H1 (cell line): ENCODE results near the gene ABI3BP. TPM values are rescaled to one million over a fixed set of nuclear protein-coding genes. Genes with fewer than 3 reads are reported as not detected.

Experiments used
- CTCF ChIA-PET: fragments of 300-600 bp; sonication (Branson Sonifier 250); formaldehyde crosslinking; loops from one replicate; lab custom pipeline; 2021; ENCODE audit not compliant: partially characterized antibody; lab: Charles Lee
- POLR2A ChIA-PET: fragments of 300-600 bp; sonication (Branson Sonifier 250); formaldehyde crosslinking; loops from one replicate; lab custom pipeline; 2021; ENCODE audit warnings: inconsistent platforms; ENCODE audit not compliant: partially characterized antibody; lab: Charles Lee
- DNase-seq, 2 experiments: peaks; one replicate each; pipeline versions ENCODE4 v3.0.0 to v3.0.0-alpha.2; 2010 to 2022; ENCODE audit warnings: low spot score in 2 of 2, low read depth in 1 of 2, mixed read lengths in 1 of 2
- FAIRE-seq: peaks from 2 replicates; lab custom pipeline; 2011; peaks lifted over from hg19 to GRCh38; lab: Jason Lieb, UNC
- H2AFZ ChIP-seq: 2 replicates; pipeline ENCODE4 v1.8.1; 2012; ENCODE audit warnings: low read length, inconsistent platforms
- H2AK5ac ChIP-seq: 2 replicates; pipeline ENCODE4 v1.6.1; 2013; ENCODE audit warnings: low read depth, low read length
- H2BK120ac ChIP-seq: replicated peaks from 2 replicates; pipeline ENCODE3; 2013; ENCODE audit warnings: low read depth, low read length, inconsistent platforms
- H2BK12ac ChIP-seq: 2 replicates; pipeline ENCODE4 v1.6.1; 2013; ENCODE audit warnings: low read depth, low read length
- H2BK15ac ChIP-seq: 2 replicates; pipeline ENCODE4 v1.6.1; 2013; ENCODE audit warnings: low read length
- H2BK20ac ChIP-seq: 2 replicates; pipeline ENCODE4 v1.6.1; 2013; ENCODE audit warnings: low read length
- H2BK5ac ChIP-seq: 2 replicates; pipeline ENCODE4 v1.6.1; 2013; ENCODE audit warnings: low read depth, low read length
- H3K14ac ChIP-seq: 2 replicates; pipeline ENCODE4 v1.6.1; 2013; ENCODE audit warnings: inconsistent platforms; ENCODE audit not compliant: insufficient read length
- H3K18ac ChIP-seq: 2 replicates; pipeline ENCODE4 v1.6.1; 2013; ENCODE audit warnings: low read length; ENCODE audit errors: extremely low read depth
- H3K23ac ChIP-seq: 2 replicates; pipeline ENCODE4 v1.6.1; 2013; ENCODE audit warnings: inconsistent platforms; ENCODE audit not compliant: insufficient read length
- H3K23me2 ChIP-seq: 2 replicates; pipeline ENCODE4 v1.6.1; 2013; ENCODE audit warnings: low read depth, low read length
- H3K27ac ChIP-seq: 2 replicates; pipeline ENCODE4 v1.6.1; 2011; ENCODE audit warnings: low read depth, low read length, inconsistent platforms
- H3K27me3 ChIP-seq, 4 experiments: replicated peaks in 1 of 4; 1 replicate in 1 of 4; 2 replicates in 3 of 4; pipeline versions ENCODE4 v1.6.1 to v1.8.1; 2011 to 2013; ENCODE audit warnings: low read length in 3 of 4, mild to moderate bottlenecking in 3 of 4, inconsistent platforms in 2 of 4, mixed read lengths in 2 of 4, moderate library complexity in 1 of 4; ENCODE audit not compliant: control insufficient read depth in 3 of 4, insufficient read depth in 3 of 4; ENCODE audit errors: extremely low read depth in 1 of 4
- H3K36me3 ChIP-seq, 4 experiments: 2 replicates each; pipeline versions ENCODE4 v1.6.1 to v1.8.1; 2011 to 2013; ENCODE audit warnings: mild to moderate bottlenecking in 4 of 4, low read length in 3 of 4, moderate library complexity in 2 of 4, control low read depth in 1 of 4, inconsistent platforms in 1 of 4; ENCODE audit not compliant: insufficient read depth in 4 of 4, control insufficient read depth in 2 of 4
- H3K4ac ChIP-seq: replicated peaks from 2 replicates; pipeline ENCODE3; 2013; ENCODE audit warnings: low read length, low read depth, mixed read lengths, inconsistent platforms; ENCODE audit not compliant: insufficient read length
- H3K4me1 ChIP-seq, 4 experiments: replicated peaks in 1 of 4; 1 replicate in 1 of 4; 2 replicates in 3 of 4; pipeline versions ENCODE4 v1.6.1 to v1.8.1; 2011 to 2013; ENCODE audit warnings: low read length in 3 of 4, inconsistent platforms in 2 of 4, mixed read lengths in 1 of 4; ENCODE audit not compliant: insufficient read depth in 4 of 4, control insufficient read depth in 3 of 4
- H3K4me2 ChIP-seq, 2 experiments: 2 replicates each; pipeline versions ENCODE4 v1.6.1 to v1.8.1; 2011 to 2013; ENCODE audit warnings: low read depth in 2 of 2, low read length in 2 of 2, control low read depth in 1 of 2, inconsistent platforms in 1 of 2, mild to moderate bottlenecking in 1 of 2; ENCODE audit not compliant: insufficient read depth in 1 of 2
- H3K4me3 ChIP-seq, 4 experiments: fragments of 200-600, 300-600 bp in 1 of 4; sonication (generic), shearing (Covaris generic), sonication (Bioruptor Twin) in 1 of 4; 2 replicates each; pipeline versions ENCODE4 v1.5.1 to v1.8.1; 2011 to 2016; ENCODE audit warnings: low read length in 4 of 4, low read depth in 3 of 4, control low read depth in 2 of 4, inconsistent platforms in 2 of 4, mild to moderate bottlenecking in 2 of 4, mixed read lengths in 1 of 4, moderate library complexity in 1 of 4; ENCODE audit not compliant: insufficient read depth in 2 of 4; ENCODE audit errors: extremely low read depth in 1 of 4
- H3K56ac ChIP-seq: replicated peaks from 2 replicates; pipeline ENCODE3; 2013; ENCODE audit warnings: low read depth, mild to moderate bottlenecking, mixed read lengths, low read length, inconsistent platforms; ENCODE audit not compliant: insufficient read length
- H3K79me1 ChIP-seq: 2 replicates; pipeline ENCODE4 v1.6.1; 2013; ENCODE audit warnings: low read depth, low read length, control low read depth
- H3K79me2 ChIP-seq, 2 experiments: 2 replicates each; pipeline versions ENCODE4 v1.6.1 to v1.8.1; 2012 to 2013; ENCODE audit warnings: low read length in 2 of 2, mild to moderate bottlenecking in 2 of 2, inconsistent platforms in 1 of 2; ENCODE audit not compliant: insufficient read depth in 2 of 2, control insufficient read depth in 1 of 2
- H3K9ac ChIP-seq, 4 experiments: replicated peaks in 1 of 4; 1 replicate in 1 of 4; 2 replicates in 3 of 4; pipeline versions ENCODE4 v1.6.1 to v1.8.1; 2011 to 2013; ENCODE audit warnings: low read depth in 3 of 4, low read length in 3 of 4, control low read depth in 2 of 4, mild to moderate bottlenecking in 2 of 4, moderate library complexity in 2 of 4, inconsistent platforms in 1 of 4; ENCODE audit errors: extremely low read depth in 1 of 4
- H3K9me3 ChIP-seq, 2 experiments: 2 replicates each; pipeline versions ENCODE4 v1.6.1 to v1.8.1; 2012 to 2013; ENCODE audit warnings: mild to moderate bottlenecking in 2 of 2, moderate library complexity in 2 of 2, control low read depth in 1 of 2, inconsistent platforms in 1 of 2, low read depth in 1 of 2, low read length in 1 of 2, mixed read lengths in 1 of 2; ENCODE audit not compliant: insufficient read depth in 2 of 2
- H4K20me1 ChIP-seq, 2 experiments: replicated peaks in 1 of 2; 2 replicates each; pipeline versions ENCODE3 to v1.8.1; 2011 to 2013; ENCODE audit warnings: inconsistent platforms in 2 of 2, low read length in 2 of 2, mild to moderate bottlenecking in 1 of 2; ENCODE audit not compliant: insufficient read depth in 2 of 2, control insufficient read depth in 1 of 2
- H4K5ac ChIP-seq: 2 replicates; pipeline ENCODE4 v1.6.1; 2013; ENCODE audit warnings: low read length, low read depth, mixed read lengths, inconsistent platforms; ENCODE audit not compliant: insufficient read length
- H4K8ac ChIP-seq: 2 replicates; pipeline ENCODE4 v1.8.0; 2013; ENCODE audit warnings: mild to moderate bottlenecking, moderate library complexity, low read length, inconsistent platforms; ENCODE audit not compliant: insufficient read depth; ENCODE audit errors: extremely low read depth
- H4K91ac ChIP-seq: replicated peaks from 2 replicates; pipeline ENCODE3; 2013; ENCODE audit warnings: low read length, mixed read lengths, inconsistent platforms; ENCODE audit not compliant: insufficient read length
- HDAC6 ChIP-seq: IDR thresholded peaks from one replicate; pipeline ENCODE4 v1.7.1; 2012; ENCODE audit warnings: low read depth, mild to moderate bottlenecking, inconsistent platforms, low read length, moderate library complexity
- SIRT6 ChIP-seq: IDR thresholded peaks from one replicate; pipeline ENCODE4 v1.7.1; 2012; ENCODE audit warnings: low read length, inconsistent platforms
- WGBS, 2 experiments: shearing (Covaris generic) in 1 of 2; methylation state at CpG; one replicate each; pipeline versions ENCODE4 v1.1.6 to v1.1.7; 2013 to 2015; ENCODE audit warnings: low lambda C conversion rate in 2 of 2, mixed read lengths in 2 of 2, inconsistent platforms in 1 of 2, low coverage in 1 of 2, missing lambda C conversion rate in 1 of 2; ENCODE audit not compliant: insufficient replicate concordance in 2 of 2, insufficient coverage in 1 of 2, insufficient read length in 1 of 2; ENCODE audit errors: extremely low coverage in 1 of 2, missing lambda C conversion rate in 1 of 2; 5-methylcytosine and 5-hydroxymethylcytosine counted together
- polyA plus RNA-seq, 7 experiments: library from polyadenylated mRNA; depleted of rRNA in 3 of 7; stranded (reverse) in 5 of 7; unstranded in 2 of 7; fragments of >200 nt in 5 of 7; fragments of 200-250 nt in 2 of 7; gene quantifications; 1 replicate in 5 of 7; 2 replicates in 1 of 7; 4 replicates in 1 of 7; pipeline versions ENCODE4 v1.2.1 to v1.2.3, GENCODE V29; 2011 to 2013; ENCODE audit warnings: missing spikeins in 2 of 7, mixed read lengths in 2 of 7
- total RNA-seq: library from RNA; stranded (reverse); fragmentation: NEBNext Ultra II Directional; extraction: Animal tissue kit (Norgen Biotek cat#: 25700); gene quantifications from 2 replicates; pipeline ENCODE4 v1.2.1, GENCODE V29; 2021

Gene ABI3BP
- total and polyA plus RNA-seq, 2 of the 8 experiments (the other 6 are each of a cell fraction or from before 2014, with no cell fraction given) = 0.08 to 0.32 TPM

DNA sequence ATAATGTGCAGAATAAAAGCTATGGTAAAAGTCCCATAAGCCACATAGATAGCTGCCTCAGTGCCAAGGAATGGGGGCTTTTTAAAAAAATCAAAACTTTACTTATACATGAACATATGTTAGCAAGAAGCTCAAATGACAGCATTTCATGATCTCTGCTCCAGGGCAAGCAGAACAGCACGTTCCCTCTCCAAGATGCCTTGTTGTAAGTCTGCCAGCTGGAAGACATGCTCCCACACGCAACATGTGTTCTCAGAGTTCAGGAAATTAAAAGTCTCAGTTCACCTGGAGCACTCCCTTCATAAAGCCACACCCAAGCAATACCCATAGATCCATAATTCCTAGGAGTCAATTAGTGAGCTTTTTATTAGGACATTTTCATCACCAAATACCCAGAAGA lies 52.2 kb downstream of the ABI3BP start:
- CTCF ChIA-PET = interaction anchor here (0.6 kb wide), 1 partner anchor 481 kb away, joined by 3 read pairs; no protein-coding TSS in a partner anchor
- 95% methylated on average over 2 of the region's 2 CpGs; no CpG with 5 or more reads in 1 of the 2 experiments for WGBS, 2 experiments
- no peak overlapping the region for H3K9ac ChIP-seq

More for the DNA sequence above, 52.2 kb downstream of the ABI3BP start:
- peaks cover 0 to 1% (median 0%) of the 10 kb centered on the region in 4 experiments; a peak in 1 of 7 replicates for H3K27me3 ChIP-seq
- no peak for FAIRE-seq
- no peak overlapping the region for H2BK120ac ChIP-seq
- no peaks in the 10 kb centered on the region for H3K79me1 ChIP-seq
- H3K36me3 ChIP-seq = no peaks in the 10 kb centered on the region
- no peak overlapping the region for H3K23ac ChIP-seq
- H3K27ac ChIP-seq = no peak overlapping the region
- peaks cover 0 to 3% (median 0%) of the 10 kb centered on the region in 4 experiments; a peak in 1 of 7 replicates for H3K4me1 ChIP-seq
- no peak overlapping the region for H2AFZ ChIP-seq
- H3K4me3 ChIP-seq = no peak overlapping the region
- H2AK5ac ChIP-seq = no peak overlapping the region
- POLR2A ChIA-PET = no interaction called here
- H4K5ac ChIP-seq = no peak overlapping the region
- H3K56ac ChIP-seq = no peak overlapping the region
- no peak for DNase-seq
- H3K79me2 ChIP-seq = no peaks in the 10 kb centered on the region
- no peak overlapping the region for H2BK5ac ChIP-seq
- H4K20me1 ChIP-seq = no peaks in the 10 kb centered on the region
- no peak overlapping the region for H2BK20ac ChIP-seq
- H3K18ac ChIP-seq = no peak overlapping the region
- no peak overlapping the region for H3K4ac ChIP-seq
- no peak overlapping the region for H2BK15ac ChIP-seq
- H3K9me3 ChIP-seq = no peaks in the 10 kb centered on the region
- H3K23me2 ChIP-seq = no peaks in the 10 kb centered on the region
- TF ChIP-seq HDAC6 (no peak), SIRT6 (no peak)
- H2BK12ac ChIP-seq = no peak overlapping the region
- H3K4me2 ChIP-seq = no peak overlapping the region
- no peak overlapping the region for H4K91ac ChIP-seq
- H3K14ac ChIP-seq = no peak overlapping the region
- H4K8ac ChIP-seq = no peak overlapping the region
